Germinal center (tissue), 1 donor: ENCODE results near the gene PIGP.
"Not testable (repeated sequence)": the region's sequence is repeated elsewhere in the genome, so short reads cannot be mapped to it uniquely, and the experiment has no call there.

Source experiments
- DNase-seq: peaks from one replicate; pipeline ENCODE4 v3.0.0; 2012; ENCODE audit warnings: mixed read lengths, low spot score

PIGP gene

DNA sequence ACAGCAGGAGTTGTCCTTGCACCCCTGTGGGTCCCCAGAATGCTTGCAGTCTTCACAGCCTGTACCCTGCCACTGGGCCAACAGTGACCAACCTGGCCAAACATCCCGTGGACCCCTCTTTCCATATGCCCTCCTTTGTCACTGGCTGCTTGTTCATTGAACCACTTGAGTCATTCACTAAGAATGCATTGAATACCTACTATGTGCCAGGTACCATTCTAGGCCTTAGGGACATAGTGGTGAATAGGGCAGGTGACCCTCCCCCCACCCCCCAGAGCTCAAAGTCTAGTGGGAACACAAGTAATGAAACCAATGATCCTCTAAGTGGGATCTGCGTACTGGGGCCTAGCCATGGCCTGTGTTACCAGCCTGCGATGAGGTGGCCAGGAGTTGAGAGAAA, 28.2 kb downstream of the PIGP start:
- no peak for DNase-seq

DNA sequence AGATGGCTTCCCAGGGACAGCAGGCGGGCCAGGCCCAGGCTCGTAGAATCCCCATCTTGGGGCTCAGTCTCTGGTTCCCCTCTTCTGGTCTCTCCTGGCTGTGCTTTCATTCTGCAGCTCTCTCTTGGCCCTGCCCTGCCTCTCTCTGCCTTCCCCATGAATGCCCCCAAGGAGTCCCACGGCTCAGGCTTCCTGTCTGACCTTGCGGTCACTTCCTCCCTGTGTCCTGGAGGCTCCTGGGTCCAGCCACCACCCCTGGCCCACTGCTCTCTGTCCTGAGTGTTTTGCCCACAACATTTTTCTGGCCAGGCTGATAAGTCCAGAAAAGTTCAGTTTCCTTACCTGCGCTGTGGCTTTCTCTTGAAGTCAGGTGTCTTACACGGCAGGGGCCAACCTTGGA, 29.1 kb downstream of the PIGP start:
- no peak for DNase-seq

DNA sequence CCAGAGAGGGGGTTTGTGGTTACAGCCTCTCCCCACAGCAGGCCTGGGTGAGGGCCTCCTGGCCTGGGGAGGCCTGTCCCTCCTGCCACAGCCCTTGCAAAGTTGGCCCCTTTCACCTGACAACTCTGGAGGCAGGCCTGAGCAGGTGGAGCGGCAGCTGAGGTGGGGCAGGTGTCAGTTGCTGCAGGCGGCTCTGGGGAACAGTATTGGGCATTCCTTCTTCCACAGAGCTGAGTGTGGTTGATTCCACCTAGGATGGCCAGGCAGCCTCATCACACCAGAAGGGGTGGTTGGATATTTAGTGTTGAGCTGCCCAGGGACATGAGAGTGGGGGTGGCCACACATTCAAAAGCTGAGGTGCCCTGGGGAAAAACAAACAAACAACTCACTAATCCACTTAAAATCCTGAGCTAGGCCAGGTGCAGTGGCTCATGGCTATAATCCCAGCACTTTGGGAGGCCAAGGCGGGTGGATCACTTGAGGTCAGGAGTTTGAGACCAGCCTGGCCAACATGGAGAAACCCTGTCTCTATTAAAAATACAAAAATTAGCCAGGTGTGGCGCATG, 31.1 kb downstream of the PIGP start:
- DNase-seq, result no peak

DNA sequence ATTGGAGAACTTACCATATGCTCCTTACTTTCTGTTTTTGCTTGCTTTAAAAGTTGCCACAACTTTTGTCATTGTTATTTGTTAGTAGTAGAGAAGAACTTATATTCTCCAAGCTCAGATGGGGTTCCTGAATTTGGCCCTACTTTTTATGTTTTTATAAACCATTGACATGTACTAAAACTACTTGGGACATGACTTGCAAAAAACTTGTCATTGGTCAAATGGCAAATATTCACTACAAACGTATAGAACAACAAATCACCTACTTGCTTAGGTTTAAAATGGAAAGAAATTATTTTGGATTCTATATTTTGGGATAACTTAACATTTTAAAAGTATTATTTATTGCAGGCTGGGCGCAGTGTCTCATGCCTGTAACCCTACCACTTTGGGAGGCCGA, 32.7 kb downstream of the PIGP start:
- DNase-seq, result no peak

DNA sequence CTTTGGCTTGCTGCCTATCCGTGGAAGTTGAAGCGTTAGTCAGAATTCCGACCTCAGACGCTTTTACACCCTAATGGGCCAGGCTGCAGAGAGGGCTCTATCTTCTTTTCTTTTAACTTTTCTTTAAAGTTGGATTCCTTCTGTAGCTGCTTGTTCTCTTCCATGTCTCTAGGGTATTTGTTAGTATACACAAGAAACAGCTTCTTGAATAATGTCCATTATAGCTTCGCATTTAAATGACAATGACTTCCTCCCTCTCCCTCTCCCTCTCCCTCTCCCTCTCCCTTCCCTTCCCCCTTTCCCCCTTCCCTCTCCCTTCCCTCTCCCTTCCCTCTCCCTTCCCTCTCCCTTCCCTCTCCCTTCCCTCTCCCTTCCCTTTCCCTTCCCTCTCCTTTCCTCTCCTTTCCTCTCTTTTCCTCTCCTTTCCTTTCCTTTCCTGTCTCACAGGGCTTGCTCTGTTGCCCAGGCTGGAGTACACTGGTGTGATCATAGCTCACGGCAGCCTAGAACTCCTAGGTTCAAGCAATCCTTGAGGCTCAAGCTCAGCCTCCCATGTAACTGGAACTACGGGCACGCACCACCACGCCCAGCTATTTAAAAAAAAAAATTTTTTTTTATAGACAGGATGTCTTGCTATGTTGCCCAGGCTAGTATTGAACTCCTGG, 33.3 kb downstream of the PIGP start:
- no peak for DNase-seq

DNA sequence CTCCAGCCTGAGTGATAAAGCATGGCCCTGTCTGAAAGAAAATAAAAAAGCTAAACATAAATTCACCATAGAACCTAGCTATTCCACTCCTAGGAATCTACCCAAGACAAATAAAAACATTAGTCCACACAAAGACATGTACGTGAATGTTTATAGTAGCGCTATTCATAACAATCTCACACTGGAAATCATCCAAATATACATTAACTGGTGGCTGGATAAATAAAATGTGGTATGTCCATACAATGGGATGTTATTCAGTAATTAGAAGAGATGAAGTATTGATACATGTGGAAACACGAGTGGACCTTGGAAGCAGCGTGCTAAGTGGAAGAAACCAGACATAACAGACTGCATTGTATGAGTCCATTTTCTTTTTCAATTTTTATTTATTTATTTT, 36.7 kb downstream of the PIGP start:
- DNase-seq, result no peak

DNA sequence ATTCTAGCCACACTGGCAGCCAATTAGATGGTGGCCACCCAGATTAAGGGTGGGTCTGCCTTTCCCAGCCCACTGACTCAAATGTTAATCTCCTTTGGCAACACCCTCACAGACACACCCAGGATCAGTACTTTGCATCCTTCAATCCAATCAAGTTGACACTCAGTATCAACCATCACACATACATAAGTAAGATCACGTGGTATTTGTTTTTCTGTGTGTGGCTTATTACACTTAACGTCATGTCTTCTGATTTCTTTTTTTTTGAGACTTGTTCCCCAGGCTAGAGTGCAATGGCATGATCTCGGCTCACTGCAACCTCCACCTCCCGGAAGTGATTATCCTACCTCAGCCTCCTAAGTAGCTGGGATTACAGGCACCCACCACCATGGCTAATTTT, 38.5 kb downstream of the PIGP start:
- DNase-seq, result not testable (repeated sequence)

DNA sequence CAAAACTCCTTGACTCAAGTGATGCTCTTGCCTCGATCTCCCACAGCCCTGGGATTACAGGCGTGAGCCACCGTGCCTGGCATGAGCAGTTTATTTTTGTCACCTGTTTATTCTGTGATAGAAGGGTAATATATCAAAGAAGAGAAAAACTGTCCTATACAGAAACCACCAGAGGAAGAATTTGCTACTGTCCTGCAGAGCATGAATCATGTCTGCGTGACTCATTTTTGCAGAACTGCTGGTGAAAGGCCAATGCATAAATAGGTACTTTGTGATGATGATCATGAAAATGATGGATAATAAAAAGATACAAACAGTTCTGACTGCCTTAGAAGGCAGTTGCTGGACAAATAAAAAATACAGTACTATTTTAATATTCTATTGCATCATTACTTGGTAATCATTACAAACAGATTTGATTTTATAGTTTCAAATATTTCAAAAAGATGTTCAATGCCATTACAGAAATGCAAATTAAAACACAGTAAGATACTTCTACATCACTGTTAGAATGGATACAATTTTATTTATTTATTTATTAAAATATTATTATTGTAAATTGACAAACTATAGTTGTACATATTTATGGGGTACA, 39.9 kb downstream of the PIGP start:
- DNase-seq, result no peak

DNA sequence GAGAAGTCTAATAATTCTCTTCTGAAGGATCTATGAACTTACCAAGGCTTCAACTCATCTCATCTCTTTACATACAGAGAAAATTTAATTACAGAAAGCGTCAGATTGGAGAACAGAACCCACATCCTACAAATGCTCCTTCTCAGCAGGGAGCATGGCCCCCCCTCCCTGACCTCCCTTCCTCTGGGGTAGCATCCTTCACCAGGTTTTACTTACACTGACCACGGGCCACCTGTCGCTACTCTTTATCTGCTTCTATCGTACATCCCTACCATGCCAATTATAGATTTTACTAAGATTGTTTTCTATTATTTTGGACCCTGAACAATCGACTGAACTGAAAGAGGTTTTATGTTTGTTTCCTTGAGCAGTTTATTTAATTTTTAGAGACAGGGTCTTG, 40.6 kb downstream of the PIGP start:
- no peak for DNase-seq

DNA sequence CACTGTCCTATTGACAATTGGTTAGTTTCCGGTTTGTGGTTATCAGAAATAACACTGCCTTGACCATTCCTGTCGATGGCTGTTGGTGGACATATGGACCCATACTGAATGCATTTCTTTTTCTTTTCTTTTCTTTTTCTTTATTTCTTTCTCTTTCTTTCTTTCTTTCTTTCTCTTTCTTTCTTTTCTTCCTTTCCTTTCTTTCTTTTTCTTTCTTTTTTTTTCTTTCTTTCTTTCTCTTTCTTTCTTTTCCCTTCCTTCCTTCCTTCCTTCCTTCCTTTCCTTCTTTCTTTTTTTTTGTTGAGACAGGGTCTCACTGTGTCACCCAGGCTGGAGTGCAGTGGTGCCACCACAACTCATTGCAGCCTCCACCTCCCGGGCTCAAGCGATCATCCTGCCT, 42.0 kb downstream of the PIGP start:
- DNase-seq, result no peak

DNA sequence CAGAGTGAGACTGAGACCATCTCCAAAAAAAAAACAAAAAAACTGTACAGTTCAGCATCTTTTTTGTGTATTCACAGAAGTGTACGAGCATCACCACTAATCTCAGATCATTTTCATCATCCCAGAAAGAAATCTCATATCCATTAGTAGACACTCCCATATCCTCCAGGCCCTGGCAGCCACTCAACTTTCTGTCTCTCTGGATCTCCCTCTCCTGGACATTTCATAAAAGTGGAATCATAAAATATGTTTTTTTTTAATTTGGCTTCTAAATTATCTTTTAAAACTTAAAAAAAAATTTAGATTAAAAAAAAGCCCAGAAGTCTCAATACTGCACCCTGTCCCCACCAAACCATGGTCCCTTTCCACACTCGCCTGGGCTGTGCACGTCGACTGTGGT, 44.3 kb downstream of the PIGP start:
- DNase-seq, result no peak

DNA sequence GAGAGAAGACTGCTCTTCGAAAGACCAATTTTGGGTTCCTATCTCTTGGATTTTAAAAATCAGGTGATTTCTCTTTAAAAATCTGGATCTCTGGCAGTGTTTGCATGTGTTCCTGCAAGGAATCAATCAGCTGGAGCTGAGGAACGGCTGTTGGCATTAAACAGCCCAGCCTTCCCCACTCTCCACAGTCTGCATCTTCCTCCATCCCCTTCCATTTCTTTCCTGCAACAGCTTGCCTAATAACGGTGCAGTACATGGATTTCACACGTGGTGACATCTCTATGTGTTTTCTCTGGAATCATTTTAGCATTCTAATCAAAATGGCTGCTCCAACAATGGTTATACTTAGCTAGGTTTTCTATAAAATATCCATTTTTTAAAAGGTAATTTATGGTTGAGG, 46.4 kb downstream of the PIGP start:
- DNase-seq, result no peak

DNA sequence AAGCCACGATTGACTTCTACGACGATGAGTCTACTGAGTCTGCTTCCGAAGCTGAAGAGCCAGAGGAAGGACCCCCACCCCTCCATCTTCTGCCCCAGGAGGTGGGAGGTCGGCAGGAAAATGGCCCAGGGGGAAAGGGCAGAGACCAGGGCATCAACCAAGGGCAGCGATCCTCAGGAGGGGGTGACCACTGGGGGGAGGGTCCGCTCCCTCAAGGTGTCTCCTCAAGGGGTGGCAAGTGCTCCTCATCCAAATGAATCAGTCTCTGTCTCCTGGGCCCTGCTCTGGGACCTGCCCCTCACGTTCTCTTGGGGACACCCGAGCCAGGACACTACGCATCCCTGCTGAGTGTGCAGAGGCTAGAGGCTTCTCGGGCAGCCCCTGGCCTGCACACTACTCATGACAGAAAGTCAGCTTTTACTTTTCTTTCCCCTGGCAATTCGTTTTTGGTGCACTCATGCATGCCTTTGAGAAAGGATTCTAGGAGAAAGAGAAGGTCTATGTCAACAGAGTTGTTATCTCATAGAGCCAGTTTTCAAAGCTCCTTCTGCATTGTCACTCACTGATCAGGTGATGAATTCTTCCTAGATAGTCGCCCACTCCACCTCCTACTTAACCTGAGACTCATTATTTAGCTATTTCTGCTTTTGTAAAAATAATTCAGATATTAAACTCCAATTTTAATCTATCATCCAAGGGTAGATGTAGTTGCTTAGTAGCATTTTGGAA, 54.8 kb downstream of the PIGP start:
- DNase-seq, result no peak
